DND-41 (cell line): ENCODE data around the gene SRSF10.

Experiments used
- EZH2 ChIP-seq: IDR thresholded peaks from 3 replicates; pipeline ENCODE4 v1.6.1; 2012; ENCODE audit warnings: borderline replicate concordance, low read depth, mild to moderate bottlenecking, moderate library complexity, low read length, inconsistent platforms; ENCODE audit not compliant: severe bottlenecking
- TF ChIP-seq, protein P1 (sequence below): IDR thresholded peaks from 2 replicates; pipeline ENCODE4 v1.5.1; 2012; ENCODE audit warnings: borderline replicate concordance, low read length, moderate library complexity, mild to moderate bottlenecking; ENCODE audit not compliant: poor library complexity, severe bottlenecking; ENCODE audit errors: extremely low read depth

DNA sequence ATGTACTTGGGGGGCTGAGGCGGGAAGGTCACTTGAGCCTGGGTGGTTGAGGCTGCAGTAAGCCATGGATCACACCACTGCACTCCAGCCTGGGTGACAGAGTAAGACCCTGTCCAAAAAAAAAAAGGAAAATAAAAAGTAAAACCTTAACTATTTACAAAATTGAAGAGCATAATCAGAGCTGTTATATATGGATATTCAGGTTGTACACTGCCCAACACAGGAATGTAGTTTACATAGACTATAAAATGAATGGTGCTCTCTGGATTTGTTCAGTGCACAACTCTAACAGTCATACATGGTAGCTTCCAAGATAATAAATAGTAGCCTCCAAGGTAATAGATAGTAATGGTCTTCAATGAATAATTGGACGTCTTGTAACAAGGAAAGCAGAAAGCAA, 22.6 kb upstream of the SRSF10 start:
- no peak for TF ChIP-seq EZH2
- TF ChIP-seq, protein P1, sequence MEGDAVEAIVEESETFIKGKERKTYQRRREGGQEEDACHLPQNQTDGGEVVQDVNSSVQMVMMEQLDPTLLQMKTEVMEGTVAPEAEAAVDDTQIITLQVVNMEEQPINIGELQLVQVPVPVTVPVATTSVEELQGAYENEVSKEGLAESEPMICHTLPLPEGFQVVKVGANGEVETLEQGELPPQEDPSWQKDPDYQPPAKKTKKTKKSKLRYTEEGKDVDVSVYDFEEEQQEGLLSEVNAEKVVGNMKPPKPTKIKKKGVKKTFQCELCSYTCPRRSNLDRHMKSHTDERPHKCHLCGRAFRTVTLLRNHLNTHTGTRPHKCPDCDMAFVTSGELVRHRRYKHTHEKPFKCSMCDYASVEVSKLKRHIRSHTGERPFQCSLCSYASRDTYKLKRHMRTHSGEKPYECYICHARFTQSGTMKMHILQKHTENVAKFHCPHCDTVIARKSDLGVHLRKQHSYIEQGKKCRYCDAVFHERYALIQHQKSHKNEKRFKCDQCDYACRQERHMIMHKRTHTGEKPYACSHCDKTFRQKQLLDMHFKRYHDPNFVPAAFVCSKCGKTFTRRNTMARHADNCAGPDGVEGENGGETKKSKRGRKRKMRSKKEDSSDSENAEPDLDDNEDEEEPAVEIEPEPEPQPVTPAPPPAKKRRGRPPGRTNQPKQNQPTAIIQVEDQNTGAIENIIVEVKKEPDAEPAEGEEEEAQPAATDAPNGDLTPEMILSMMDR = no peak
